Measurements from ENCODE around the gene RGS2. TPM values are rescaled to one million over a fixed set of nuclear protein-coding genes. Genes with fewer than 3 reads are reported as not detected.

RGS2 gene
- total and polyA plus RNA-seq, 2 of the 4 experiments (the other 2 are of a cell fraction), result 13.5 to 19.7 TPM

DNA sequence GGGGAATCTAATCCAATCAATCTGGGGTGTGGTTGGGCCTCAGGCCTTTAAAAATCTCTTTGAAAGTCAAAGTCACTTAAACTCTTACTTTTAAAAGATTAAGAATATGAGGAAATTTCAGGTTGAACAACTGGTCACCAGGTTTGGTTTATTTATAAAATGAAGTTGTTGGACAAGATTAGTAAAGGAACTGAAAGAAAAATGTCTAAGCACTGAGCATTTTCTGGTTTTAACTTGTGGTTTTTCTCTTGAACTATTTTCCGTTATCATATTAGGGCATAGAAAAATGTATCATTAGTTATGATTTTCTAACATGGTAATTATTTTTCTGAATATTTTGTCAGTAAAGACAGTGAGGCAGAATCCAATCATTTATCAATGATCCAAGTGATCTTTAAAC lies 49.6 kb downstream of the RGS2 start:
- H2AK5ac ChIP-seq (ENCODE audit: low read depth, low read length), result no peak overlapping the region
- no peak overlapping the region for H3K4me2 ChIP-seq (ENCODE audit: low read depth, low read length)
- ChIA-PET CTCF (no interaction called here), POLR2A (ENCODE audit: unreplicated experiment) (no interaction called here)
- H4K5ac ChIP-seq (ENCODE audit: low read depth, low read length), result no peak overlapping the region
- no peak overlapping the region for H3K18ac ChIP-seq (ENCODE audit: low read depth, low read length)
- intact Hi-C loops (cut with micrococcal nuclease), result no loop called here
- H3K9me1 ChIP-seq (ENCODE audit: insufficient read depth, low read length), result no peaks in the 10 kb centered on the region
- H3K14ac ChIP-seq (replicated peaks; ENCODE audit: low read depth, low read length), result no peak overlapping the region
- dilution Hi-C loops (cut with HindIII; ENCODE audit: low sequenced_read_pairs, unreplicated experiment), result no loop called here
- H3K4me3 ChIP-seq (ENCODE audit: insufficient read depth, low read depth, low read length), result no peak overlapping the region
- no peaks in the 10 kb centered on the region for H3K27me3 ChIP-seq (ENCODE audit: control insufficient read depth, insufficient read depth, low read length)
- H2AFZ ChIP-seq (replicated peaks; ENCODE audit: low read length, poor library complexity), result no peak overlapping the region
- no peak for ATAC-seq (ENCODE audit: low read depth)
- TF ChIP-seq MXI1 (IDR thresholded peaks at IDR 0.05; ENCODE audit: borderline replicate concordance, low read depth, low read length), result no peak
- no peak for TF ChIP-seq MAFK (IDR thresholded peaks at IDR 0.05; ENCODE audit: low read depth, low read length)
- TF ChIP-seq RCOR1 (IDR thresholded peaks at IDR 0.05; ENCODE audit: insufficient replicate concordance, low read length), result no peak
- no peak for TF ChIP-seq BHLHE40 (IDR thresholded peaks at IDR 0.05; ENCODE audit: low read depth, low read length)
- no peak for TF ChIP-seq RAD21 (IDR thresholded peaks at IDR 0.05; ENCODE audit: low read length)
- TF ChIP-seq CHD1 (IDR thresholded peaks at IDR 0.05; ENCODE audit: low read depth, low read length), result no peak
- TF ChIP-seq NFE2L2 (IDR thresholded peaks at IDR 0.05; ENCODE audit: low read depth, low read length), result no peak
- no peak for TF ChIP-seq POLR2A (IDR thresholded peaks at IDR 0.05; ENCODE audit: low read depth, low read length)
- no peak for TF ChIP-seq RFX5 (IDR thresholded peaks at IDR 0.05; ENCODE audit: low read depth, low read length)
- TF ChIP-seq MAZ (IDR thresholded peaks at IDR 0.05; ENCODE audit: borderline replicate concordance, low read depth, low read length), result no peak
- TF ChIP-seq, protein P1, sequence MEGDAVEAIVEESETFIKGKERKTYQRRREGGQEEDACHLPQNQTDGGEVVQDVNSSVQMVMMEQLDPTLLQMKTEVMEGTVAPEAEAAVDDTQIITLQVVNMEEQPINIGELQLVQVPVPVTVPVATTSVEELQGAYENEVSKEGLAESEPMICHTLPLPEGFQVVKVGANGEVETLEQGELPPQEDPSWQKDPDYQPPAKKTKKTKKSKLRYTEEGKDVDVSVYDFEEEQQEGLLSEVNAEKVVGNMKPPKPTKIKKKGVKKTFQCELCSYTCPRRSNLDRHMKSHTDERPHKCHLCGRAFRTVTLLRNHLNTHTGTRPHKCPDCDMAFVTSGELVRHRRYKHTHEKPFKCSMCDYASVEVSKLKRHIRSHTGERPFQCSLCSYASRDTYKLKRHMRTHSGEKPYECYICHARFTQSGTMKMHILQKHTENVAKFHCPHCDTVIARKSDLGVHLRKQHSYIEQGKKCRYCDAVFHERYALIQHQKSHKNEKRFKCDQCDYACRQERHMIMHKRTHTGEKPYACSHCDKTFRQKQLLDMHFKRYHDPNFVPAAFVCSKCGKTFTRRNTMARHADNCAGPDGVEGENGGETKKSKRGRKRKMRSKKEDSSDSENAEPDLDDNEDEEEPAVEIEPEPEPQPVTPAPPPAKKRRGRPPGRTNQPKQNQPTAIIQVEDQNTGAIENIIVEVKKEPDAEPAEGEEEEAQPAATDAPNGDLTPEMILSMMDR (conservative IDR thresholded peaks at IDR 0.05; ENCODE audit: low read depth, low read length), result no peak
- no peak for TF ChIP-seq SMC3 (IDR thresholded peaks at IDR 0.05; ENCODE audit: low read depth, low read length)
- TF ChIP-seq FOS (IDR thresholded peaks at IDR 0.05; ENCODE audit: low read depth, low read length), result no peak
- no peak for TF ChIP-seq ELK1 (IDR thresholded peaks at IDR 0.05; ENCODE audit: borderline replicate concordance, low read depth, low read length)
- in situ Hi-C loops (cut with MboI; ENCODE audit: low sequenced_read_pairs), result no loop called here
- H3K56ac ChIP-seq (ENCODE audit: extremely low read depth, insufficient read depth, low read length), result no peak overlapping the region
- H4K20me1 ChIP-seq (ENCODE audit: insufficient read depth, low read length), result no peaks in the 10 kb centered on the region
- H3K4ac ChIP-seq (ENCODE audit: low read depth, low read length), result no peak overlapping the region
- no peak overlapping the region for H2AK9ac ChIP-seq (replicated peaks; ENCODE audit: low read depth, low read length, poor library complexity)
- H4K91ac ChIP-seq (ENCODE audit: insufficient read depth, low read depth, low read length), result no peak overlapping the region
- H3K79me1 ChIP-seq (ENCODE audit: low read depth in 1 of 2, low read length in 2 of 2), result no peaks in the 10 kb centered on the region
- no CpG with 5 or more reads among the region's 1 CpG for WGBS, 2 experiments (ENCODE audit: extremely low coverage in 2 of 2, insufficient read length in 1 of 2)
- no peak overlapping the region for H2BK5ac ChIP-seq (ENCODE audit: low read depth, low read length, poor library complexity, severe bottlenecking)
- no TSS peak for BruUV-seq (replicated peaks)
- no peaks in the 10 kb centered on the region for H3K36me3 ChIP-seq (ENCODE audit: control insufficient read depth, insufficient read depth, low read length)
- no peak for DNase-seq
- no peak overlapping the region for H2BK120ac ChIP-seq (ENCODE audit: low read depth, low read length)
- no peak overlapping the region for H3K9ac ChIP-seq (ENCODE audit: low read depth, low read length)
- H3K9me3 ChIP-seq (ENCODE audit: control insufficient read depth, insufficient read depth, low read length), result no peaks in the 10 kb centered on the region
- H2BK15ac ChIP-seq (ENCODE audit: low read depth, low read length), result no peak overlapping the region
- no peak overlapping the region for H2BK20ac ChIP-seq (ENCODE audit: low read depth, low read length)
- H4K8ac ChIP-seq (ENCODE audit: low read depth in 2 of 2, low read length in 2 of 2), result no peak overlapping the region
- H3K27ac ChIP-seq (ENCODE audit: insufficient read depth, low read length), result no peak overlapping the region
- no peak overlapping the region for H3K23ac ChIP-seq (ENCODE audit: low read depth, low read length)
- no peaks in the 10 kb centered on the region for H3K4me1 ChIP-seq (ENCODE audit: control insufficient read depth, insufficient read depth, low read length)
